Skin epidermis (tissue), 12 donors: ENCODE measurements around the gene MEAF6.
"Not testable (repeated sequence)": the region's sequence is repeated elsewhere in the genome, so short reads cannot be mapped to it uniquely, and the experiment has no call there.

Source experiments
- H3K27ac ChIP-seq, 21 experiments: fragments of 200-600 bp; sonication (generic) in 11 of 21; one replicate each; pipeline ENCODE4 v1.5.0; 2020; ENCODE audit warnings: mild to moderate bottlenecking in 3 of 21, inconsistent platforms in 2 of 21, moderate library complexity in 2 of 21
- H3K4me3 ChIP-seq, 7 experiments: fragments of 200-600 bp; sonication (generic) in 2 of 7; one replicate each; pipeline ENCODE4 v1.5.0; 2020; ENCODE audit warnings: inconsistent platforms in 2 of 7, mild to moderate bottlenecking in 2 of 7, moderate library complexity in 1 of 7

Gene MEAF6

GRCh38 chr1:37514350-37515184, at the start of gene MEAF6:
MEAF6 (minus strand) TSS chr1:37514766; CDS start chr1:37514746, 20 bp downstream.
- peak within 1 kb of the TSS; percentile 57 to 99 (median 95) for H3K27ac ChIP-seq

GRCh38 chr1:37562984-37563383, 48.4 kb upstream of the MEAF6 start:
- Histone ChIP-seq H3K27ac (no peak overlapping the region), H3K4me3 (no peak overlapping the region)

More at GRCh38 chr1:37514350-37515184, at the start of gene MEAF6:
- H3K4me3 ChIP-seq, result peak within 1 kb of the TSS; percentile 75 to 100 (median 98)

- Histone ChIP-seq H3K27ac (no peak overlapping the region), H3K4me3 (no peak overlapping the region)
These were observed 46.9 kb upstream of the MEAF6 start for GRCh38 chr1:37561133-37562132.

GRCh38 chr1:37560401-37561132, 46.0 kb upstream of the MEAF6 start:
- Histone ChIP-seq H3K27ac (no peak overlapping the region), H3K4me3 (no peak overlapping the region)

GRCh38 chr1:37559957-37560379, 45.4 kb upstream of the MEAF6 start:
- H3K4me3 ChIP-seq, H3K27ac ChIP-seq: not testable (repeated sequence)

- Histone ChIP-seq H3K27ac (no peak overlapping the region), H3K4me3 (no peak overlapping the region)
These were observed 44.5 kb upstream of the MEAF6 start for GRCh38 chr1:37559080-37559479.

- no peak overlapping the region for H3K27ac ChIP-seq
- H3K4me3 ChIP-seq, result no peak overlapping the region
These were observed 43.8 kb upstream of the MEAF6 start for GRCh38 chr1:37558411-37558810.

GRCh38 chr1:37557402-37557801, 42.8 kb upstream of the MEAF6 start:
- no peak overlapping the region for H3K4me3 ChIP-seq
- H3K27ac ChIP-seq, result peak overlapping the region in 1 of 21 experiments; percentile 37

- Histone ChIP-seq H3K4me3 (no peak within 1 kb of the TSS), H3K27ac (peak within 1 kb of the TSS in 2 of 21 experiments; percentile 12 to 37)
These were observed 42.2 kb upstream of the MEAF6 start, which contains the start of gene DNALI1 for GRCh38 chr1:37556712-37557196. DNALI1 (plus strand) TSS chr1:37556940; CDS start chr1:37556995, 55 bp downstream.

- Histone ChIP-seq H3K27ac (peak within 1 kb of the TSS; percentile 13 to 96 (median 90)), H3K4me3 (peak within 1 kb of the TSS; percentile 90 to 100 (median 99))
These were observed 39.6 kb upstream of the MEAF6 start, which contains the start of gene SNIP1 for GRCh38 chr1:37553927-37554808. SNIP1 (minus strand) TSS chr1:37554293; CDS start chr1:37554229, 64 bp downstream.

- peak overlapping the region; percentile 90 to 100 (median 99) for H3K4me3 ChIP-seq
- H3K27ac ChIP-seq, result peak overlapping the region in 20 of 21 experiments; percentile 77 to 96 (median 90)
These were observed 39.0 kb upstream of the MEAF6 start for GRCh38 chr1:37553598-37553926.

GRCh38 chr1:37549341-37549740, 34.8 kb upstream of the MEAF6 start:
- H3K4me3 ChIP-seq, result no peak overlapping the region
- no peak overlapping the region for H3K27ac ChIP-seq

- no peak overlapping the region for H3K27ac ChIP-seq
- no peak overlapping the region for H3K4me3 ChIP-seq
These were observed 30.5 kb upstream of the MEAF6 start for GRCh38 chr1:37545019-37545418.

GRCh38 chr1:37544530-37544929, 30.0 kb upstream of the MEAF6 start:
- no peak overlapping the region for H3K27ac ChIP-seq
- H3K4me3 ChIP-seq, result no peak overlapping the region

GRCh38 chr1:37540036-37540785, 25.6 kb upstream of the MEAF6 start:
- Histone ChIP-seq H3K27ac (no peak overlapping the region), H3K4me3 (no peak overlapping the region)

- H3K27ac ChIP-seq, H3K4me3 ChIP-seq: not testable (repeated sequence)
These were observed 24.6 kb upstream of the MEAF6 start for GRCh38 chr1:37539154-37539553.

- no peak overlapping the region for H3K4me3 ChIP-seq
- H3K27ac ChIP-seq, result no peak overlapping the region
These were observed 22.8 kb upstream of the MEAF6 start for GRCh38 chr1:37537378-37537777.
